GM19099 (cell line): ENCODE results near the gene HCRTR1.

Experiments used
- POLR2A ChIP-seq: IDR thresholded peaks from 3 replicates; pipeline ENCODE4 v1.6.1; 2011; ENCODE audit warnings: low read depth; ENCODE audit not compliant: insufficient read length; ENCODE audit errors: extremely low read depth

Gene HCRTR1

GRCh38 chr1:31669433-31669785, 51.9 kb downstream of the HCRTR1 start:
- no peak for TF ChIP-seq POLR2A

GRCh38 chr1:31669786-31670592, 52.5 kb downstream of the HCRTR1 start:
- no peak for TF ChIP-seq POLR2A

- TF ChIP-seq POLR2A: no peak
Observed at GRCh38 chr1:31670593-31670964, 53.1 kb downstream of the HCRTR1 start.

DNA sequence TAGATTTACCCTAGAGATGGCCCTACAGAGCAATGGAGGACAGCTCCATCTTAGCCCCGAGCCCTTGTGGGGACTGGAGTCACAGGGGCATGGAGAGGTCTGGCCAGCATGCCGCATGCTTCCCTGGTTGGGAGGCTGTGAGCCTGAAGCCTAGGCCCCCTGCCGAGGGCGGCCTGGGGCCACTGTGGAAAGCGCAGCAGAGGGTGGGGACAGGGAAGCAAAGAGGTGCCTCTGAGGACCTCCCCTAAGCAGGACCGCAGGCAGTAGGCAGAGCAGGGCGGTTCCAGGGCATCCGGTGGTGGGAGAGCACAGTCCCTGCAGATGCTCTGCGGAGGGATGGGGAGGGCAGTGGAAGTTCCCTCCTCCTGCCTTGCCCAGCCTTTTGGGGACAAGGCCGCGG, 53.7 kb downstream of the HCRTR1 start:
- no peak for TF ChIP-seq POLR2A

DNA sequence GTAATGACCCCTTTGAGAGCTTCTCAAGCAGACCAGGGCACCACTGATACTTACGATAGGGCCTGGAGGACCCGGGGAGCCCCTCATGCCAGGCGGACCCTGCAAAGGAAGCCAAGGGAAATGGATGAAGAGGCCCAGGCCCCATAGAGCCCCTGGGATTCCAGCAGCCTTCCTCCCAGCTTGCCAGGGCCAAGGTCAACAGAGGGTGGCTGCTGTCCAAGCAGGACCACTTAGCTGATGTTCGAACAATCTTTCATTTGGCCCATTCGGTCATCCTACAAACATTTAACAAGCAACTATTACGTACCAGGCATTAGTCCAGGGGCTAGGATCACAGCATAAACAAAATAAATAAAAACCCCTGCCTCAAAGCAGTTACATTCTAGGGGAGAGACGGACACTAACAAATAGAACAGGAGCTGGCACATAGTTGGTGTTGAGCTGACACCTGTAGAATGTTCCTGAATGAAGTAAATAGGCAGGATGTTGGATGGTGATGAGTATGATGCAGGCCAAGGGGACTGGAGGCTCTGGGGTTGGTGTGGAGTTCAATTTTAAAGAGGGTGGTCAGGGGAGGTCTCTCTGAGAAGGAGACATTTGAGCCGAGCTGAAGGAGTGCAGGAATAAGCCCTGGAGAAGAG, 54.2 kb downstream of the HCRTR1 start:
- no peak for TF ChIP-seq POLR2A

DNA sequence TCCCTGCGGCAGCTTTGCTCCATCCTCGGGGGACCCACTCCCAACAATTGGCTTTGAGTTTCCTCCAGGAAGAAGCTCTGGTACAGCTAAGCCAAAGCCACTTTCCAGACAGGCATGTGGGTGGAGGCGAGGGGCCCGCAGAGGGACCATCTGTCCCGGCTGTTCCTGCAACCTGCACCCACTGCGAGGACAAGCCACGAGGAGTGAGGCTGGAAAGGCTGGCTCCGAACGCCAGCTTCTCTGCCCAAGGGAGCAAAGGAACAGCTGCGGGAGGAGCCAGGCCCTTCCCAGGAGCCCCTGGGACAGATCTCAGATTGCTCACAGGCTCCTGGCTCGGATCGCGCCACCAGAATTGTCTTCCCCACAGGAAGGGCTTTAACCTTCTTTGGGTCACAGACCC, 55.5 kb downstream of the HCRTR1 start:
- no peak for TF ChIP-seq POLR2A

- no peak for TF ChIP-seq POLR2A
Observed at GRCh38 chr1:31673433-31673832, 55.9 kb downstream of the HCRTR1 start.

- no peak for TF ChIP-seq POLR2A
Observed at GRCh38 chr1:31674626-31675025, 57.1 kb downstream of the HCRTR1 start.

DNA sequence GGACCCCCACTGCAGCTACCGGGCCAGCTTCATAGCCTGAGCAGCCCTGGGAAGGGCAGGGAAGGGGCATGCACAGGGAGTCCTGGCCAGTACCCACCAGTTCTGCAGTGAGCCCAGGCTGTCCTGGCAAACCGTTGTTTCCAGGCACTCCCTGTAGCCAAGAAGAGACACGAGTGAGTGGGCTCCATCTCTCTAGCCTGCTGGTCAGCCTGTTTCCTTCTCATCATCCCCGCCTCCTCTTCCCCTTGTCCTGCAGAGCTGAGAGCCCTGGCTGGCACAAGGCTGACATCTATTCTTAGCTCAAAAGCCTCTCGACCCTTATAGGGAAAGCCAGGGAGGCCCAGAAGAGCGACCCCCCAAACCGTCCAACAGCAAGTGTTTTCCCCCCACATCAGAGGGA, 57.7 kb downstream of the HCRTR1 start:
- TF ChIP-seq POLR2A: no peak

- TF ChIP-seq POLR2A: no peak
Observed at GRCh38 chr1:31675756-31676155, 58.3 kb downstream of the HCRTR1 start.
